Activated T-cell treated with anti-CD3 and anti-CD28 coated beads, Interleukin-2, amount 50 U/mL, for 48 hours (primary cell): ENCODE measurements around the gene ARL2BP.
A peak's percentile ranks its signal among the peaks of the same experiment; 100 is the strongest.

Experiments
- DNase-seq, 2 experiments: peaks; one replicate each; pipeline ENCODE4 v3.0.0-alpha.2; 2020

Gene ARL2BP

DNA sequence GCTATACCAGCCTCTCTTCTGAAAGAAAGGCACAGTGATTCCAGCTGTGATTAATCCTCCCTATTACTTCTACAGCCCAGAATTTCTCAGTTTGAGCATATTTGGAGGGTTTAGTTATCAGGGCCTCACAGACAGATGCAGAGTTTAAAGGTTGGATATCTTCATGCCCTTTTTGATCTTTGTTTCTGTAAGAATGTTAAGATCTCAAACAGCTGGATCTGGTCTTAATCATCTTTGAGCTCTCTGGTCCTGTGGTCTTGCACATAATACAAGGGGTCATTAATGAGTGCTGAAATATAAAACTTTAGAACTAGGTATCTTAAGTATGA, 9.1 kb upstream of the ARL2BP start:
- no peak for DNase-seq

DNA sequence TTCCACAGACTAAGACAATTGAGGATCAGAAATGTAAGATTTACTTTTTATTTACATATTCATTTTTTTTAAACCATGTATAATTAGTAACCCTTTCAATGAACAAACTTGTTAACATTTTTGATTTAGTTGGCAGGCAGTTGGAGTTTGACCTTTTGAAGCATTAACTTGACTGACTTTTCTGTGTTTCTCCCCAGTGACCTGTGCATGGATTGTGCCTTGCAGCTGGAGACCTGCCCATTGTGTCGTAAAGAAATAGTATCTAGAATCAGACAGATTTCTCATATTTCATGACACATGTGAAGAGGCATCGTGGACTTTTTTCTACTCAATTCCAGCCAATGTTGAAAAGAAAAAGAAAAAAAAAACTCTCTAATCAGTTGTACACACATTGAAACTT, 6.4 kb upstream of the ARL2BP start:
- DNase-seq: no peak

DNA sequence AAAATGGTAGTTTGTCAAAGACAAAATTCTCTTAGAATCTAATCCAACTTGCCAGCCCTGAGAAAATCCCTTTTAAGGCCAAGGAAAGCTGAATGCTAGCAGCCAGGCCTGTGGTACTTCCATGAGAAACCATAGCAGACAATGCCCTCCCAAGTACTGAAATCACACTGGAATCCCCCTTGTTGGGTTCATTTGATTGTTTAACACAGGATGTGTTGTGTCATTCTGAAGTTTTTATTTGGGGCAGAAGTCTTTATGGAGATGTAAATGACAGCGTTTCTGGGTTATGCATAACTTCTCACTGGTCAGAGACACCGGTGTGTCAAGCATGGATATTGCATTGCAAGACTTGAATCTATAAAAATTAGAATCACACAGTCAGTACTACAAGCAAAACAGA, 6.0 kb upstream of the ARL2BP start:
- no peak for DNase-seq

DNA sequence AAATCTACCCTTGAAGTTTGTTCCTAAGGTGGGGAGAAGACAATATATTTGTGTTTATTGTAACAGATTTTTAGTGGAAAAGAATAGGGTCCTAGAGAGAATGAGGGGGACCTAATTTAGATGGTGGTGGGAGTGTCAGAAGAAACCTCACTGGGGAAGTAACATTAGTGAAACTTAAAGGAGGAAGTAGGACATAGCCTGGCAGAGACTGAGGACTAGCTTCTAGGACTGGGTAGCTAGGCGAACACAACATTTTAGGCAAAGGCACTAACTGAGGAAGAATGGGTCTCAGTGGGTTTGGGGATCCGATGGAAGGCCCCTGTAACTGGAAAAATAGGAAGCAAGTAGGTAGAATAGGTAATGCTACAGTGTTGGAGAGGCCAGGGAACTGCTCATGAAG, 4.2 kb upstream of the ARL2BP start:
- DNase-seq: no peak

DNA sequence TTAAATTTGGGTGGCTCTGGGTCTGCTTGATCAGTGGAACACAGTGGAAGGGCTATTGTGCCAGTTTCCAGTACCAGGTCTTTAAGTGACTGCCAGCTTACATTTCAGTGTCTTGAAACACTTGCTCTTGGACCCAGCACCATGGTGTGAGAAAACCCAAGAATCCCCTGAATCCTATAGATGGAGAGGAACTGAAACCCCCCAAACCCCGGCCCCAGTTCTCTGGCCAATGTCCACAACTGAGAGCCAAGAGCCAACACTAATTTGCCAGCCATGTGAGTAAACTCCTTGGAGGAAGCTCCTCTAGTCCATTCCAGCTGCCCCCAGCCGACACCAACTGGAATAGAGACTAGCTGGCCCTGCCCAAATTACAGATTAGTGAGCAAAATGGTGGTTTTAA, 2.4 kb upstream of the ARL2BP start:
- no peak for DNase-seq

DNA sequence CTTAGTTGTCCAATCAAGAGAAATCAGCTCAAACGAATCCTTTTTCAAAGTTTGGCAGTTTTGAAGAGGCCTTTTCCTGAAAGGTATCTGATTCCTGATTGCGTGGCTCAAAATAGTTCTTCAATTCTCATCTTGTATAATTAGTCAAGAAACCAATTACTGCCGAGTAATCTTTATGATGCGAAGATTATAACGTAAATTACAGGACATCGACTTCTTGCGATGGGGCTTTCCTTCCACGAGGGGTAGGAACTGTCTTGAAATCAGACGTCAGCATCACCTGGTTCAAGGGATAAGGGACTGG, 644 bp upstream of the ARL2BP start:
- no peak for DNase-seq

DNA sequence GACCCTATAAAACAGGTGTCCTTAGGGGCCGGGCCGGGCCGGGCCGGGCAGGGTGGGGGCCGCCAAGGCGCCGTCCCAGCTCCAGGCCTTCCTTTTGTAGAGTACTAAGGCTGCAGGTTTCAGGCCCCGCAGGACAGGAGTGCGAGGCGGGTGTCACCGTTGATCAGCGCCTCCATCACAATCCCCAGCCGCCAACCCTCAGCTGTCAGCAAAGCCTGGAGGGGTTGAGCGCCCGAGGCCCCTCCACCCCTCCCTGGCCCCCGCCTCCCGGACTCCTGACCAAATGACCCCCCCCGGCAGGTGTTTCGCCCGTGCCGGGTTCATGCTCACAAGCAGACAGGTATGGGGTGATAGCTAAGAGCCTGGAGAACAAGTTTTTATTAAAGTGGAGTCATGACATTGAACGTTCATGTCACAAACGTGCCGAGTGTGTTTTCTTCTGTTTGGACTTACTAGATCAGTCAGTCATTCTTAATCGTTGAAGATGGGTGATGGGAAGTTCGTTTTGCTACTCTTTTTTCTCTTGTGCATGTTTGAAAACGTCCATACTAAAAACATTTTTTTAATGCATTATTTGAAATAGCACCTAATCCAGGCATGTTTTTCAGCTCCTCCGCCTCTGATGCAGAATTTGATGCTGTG, 534 bp downstream of the ARL2BP start:
- no peak for DNase-seq

DNA sequence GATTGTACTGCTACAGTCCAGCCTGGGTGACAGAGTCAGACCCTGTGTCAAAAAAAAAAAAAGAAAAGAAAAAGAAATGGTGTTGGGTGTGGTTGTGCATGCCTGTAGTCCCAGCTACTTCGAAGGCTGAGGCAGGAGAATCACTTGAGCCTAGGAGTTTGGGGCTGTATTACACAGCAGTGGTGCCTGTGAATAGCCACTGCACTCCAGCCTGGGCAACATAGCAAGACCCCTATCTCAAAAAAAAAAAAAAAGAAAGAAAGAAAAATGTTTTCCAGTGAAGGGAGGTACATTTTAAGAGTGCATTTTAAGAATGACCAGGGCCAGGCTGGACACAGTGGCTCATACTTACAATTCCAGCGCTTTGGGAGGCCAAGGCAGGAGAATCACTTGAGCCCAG, 6.3 kb downstream of the ARL2BP start:
- DNase-seq: peak in 1 of 2 experiments; percentile 7

DNA sequence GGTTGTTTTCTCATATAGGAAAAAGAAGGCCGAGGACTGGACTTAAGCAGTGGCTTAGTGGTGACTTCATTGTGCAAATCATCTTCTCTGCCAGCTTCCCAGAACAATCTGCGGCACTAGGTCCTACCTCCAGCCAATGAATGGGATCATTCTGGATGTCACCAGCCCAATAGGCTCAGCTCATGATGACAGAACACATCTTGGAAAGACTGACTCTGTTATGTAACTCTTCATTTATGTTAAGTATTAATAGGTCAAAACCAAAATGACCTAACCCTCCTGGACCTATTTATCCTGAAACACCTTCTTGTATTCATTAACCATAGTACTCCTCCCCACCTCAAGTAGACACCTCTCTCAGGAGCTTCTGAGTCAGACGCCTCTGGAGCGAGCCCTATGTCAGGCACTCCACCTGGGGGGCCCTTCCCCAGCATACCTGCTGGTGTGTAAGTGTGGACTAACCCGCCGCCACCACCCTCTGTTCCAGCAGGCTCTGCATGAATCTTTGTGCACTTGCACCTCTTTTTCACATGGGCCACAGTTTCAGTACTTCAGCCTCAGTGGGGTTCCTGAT, 7.2 kb downstream of the ARL2BP start:
- peak in 1 of 2 experiments; percentile 10 for DNase-seq

DNA sequence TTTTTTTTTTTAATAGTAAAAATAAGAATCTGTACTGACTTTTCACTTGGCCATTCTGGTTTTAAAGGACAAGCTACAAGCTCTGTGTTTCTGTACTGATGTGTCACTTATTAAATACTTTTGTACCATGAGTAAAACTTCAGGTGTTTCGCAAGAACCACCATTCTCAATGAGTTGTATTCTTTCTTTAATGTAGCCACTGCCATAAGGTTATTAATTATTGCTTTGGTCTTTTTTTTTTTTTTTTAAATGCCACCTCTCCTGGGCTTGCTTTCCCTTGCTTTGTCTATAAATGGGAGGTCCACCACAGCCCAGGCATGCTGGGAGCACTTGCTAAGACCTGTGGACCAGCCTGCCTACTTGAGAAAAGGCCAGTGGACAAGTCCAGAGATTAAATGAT, 8.4 kb downstream of the ARL2BP start:
- DNase-seq: no peak

DNA sequence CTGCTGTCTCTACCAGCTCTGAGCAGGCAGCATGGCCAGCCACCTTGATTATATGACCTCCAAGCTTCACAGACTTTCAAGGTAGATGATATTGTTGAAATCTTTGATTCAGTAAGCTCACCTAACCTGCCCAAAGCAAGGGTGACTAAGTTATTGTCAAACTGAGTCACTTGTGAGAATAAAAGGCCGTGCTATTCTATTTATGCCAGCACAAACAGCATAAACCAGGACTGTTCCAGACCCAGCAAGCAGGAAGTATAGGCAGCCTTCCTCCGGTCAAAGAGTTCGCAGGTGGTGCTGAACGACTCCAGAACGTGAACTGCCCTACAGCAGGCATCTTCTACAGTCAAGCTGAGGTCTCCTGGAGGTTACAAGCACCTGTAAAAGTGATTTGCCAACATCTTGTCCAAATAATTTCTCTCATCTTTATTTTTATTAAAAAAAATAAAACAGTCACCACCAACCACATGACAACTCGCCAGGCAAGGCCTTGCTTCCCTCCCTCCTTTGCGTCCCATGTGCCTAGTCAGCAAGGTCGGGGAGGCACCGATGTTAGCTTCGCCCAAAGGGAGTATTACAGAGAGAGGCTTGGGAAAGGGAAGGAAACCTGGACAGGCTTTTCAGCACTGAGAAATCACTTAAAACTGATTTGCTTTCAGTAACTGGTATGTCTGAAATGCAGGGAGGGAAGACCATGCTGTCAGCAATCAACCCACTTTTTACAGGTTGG, 10.8 kb downstream of the ARL2BP start:
- DNase-seq: peak in 1 of 2 experiments; percentile 1

DNA sequence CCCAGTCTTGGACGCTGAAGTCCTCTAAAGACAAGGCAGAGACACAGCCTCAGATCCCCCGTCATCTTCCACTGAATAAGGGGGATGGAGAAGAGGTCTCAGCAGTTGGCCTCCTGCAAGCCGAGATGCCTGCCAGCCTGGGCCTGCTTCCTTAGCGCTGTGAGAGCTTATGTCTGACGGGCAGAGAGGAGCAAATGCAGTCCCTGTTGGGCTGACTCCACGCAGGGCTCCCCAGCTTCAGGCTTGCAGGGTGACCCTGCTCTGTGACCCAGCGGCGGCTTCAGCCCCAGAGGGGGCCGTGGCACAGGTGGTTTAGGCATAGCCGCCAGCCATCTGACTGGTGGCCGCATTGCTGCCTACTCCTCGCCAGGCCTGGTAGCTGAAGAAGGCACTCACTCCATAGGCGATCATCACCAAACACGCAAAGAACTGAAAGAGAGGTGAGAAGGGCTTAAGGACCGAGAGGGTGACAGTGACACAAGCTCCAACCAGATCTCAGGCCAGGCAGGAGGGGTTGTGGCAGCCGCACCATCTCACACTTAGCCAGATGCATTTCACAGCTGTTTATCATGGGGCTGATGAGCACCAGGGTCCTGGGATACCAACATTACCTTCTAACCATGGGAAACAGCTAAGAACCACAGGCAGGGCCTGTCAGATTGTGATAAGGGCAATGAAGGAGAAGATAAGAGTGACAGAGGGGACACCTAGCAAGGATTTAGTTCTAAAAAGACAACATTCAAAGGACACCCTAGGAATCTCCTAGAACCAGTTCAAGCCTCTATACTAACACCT, 11.7 kb downstream of the ARL2BP start:
- peak; percentile 11 to 12 for DNase-seq

DNA sequence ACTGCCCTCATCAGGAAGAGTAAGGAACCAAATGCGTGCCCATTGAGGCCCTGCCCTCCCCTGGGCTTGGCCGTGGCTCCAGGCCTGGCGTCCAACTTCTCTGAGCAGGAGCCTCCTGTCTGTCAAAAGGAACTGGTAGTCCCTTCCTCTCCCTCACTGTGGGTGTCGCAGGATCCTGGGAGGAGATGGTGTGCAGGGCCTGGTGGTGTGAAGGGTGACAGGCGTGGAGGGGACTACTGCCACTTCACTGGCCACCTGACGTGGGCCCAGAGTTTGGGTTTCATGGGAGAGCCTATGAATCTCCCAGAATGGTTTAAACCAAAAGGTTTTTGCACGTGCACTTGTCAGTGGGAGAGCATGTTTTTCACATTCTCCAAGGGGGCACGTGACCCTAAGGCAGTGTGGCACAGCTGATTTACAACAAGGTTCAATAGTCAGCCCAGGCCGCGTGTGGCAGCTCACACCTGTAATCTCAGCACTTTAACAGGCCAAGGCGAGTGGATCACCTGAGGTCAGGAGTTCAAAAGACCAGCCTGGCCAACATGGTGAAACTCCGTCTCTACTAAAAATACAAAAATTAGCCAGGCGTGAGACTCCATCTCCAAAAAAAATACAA, 12.5 kb downstream of the ARL2BP start:
- DNase-seq: peak in 1 of 2 experiments; percentile 12

DNA sequence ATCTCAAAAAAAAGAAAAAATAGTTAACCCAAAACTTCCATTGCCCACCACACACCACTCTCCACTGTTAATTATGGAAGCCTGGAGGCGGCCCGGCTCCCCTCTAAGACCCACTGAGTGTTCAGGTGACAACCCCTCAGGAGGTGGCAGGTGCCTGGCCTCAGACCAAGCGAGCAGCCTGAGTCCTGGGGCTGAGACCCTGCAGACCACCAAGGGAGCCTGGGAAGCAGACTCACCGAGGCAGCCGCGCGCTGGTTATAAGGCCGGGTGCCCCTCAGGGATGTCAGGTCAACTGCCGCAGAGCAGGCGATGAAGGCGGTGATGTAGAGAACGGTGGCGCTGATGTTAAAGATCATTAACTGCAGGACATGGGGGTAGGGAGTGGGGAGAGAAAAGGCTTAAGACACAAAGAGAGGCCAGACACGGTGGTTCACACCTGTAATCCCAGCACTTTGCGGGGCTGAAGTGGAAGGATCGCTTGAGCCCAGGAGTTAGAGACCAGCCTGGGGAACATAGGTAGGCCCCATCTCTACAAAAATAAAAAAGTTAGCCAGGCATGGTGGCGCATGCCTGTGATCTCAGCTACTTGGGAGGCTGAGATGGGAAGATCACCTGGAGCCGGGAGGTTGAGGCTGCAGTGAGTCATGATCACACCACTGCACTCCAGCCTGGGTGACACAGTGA, 13.3 kb downstream of the ARL2BP start:
- DNase-seq: no peak

DNA sequence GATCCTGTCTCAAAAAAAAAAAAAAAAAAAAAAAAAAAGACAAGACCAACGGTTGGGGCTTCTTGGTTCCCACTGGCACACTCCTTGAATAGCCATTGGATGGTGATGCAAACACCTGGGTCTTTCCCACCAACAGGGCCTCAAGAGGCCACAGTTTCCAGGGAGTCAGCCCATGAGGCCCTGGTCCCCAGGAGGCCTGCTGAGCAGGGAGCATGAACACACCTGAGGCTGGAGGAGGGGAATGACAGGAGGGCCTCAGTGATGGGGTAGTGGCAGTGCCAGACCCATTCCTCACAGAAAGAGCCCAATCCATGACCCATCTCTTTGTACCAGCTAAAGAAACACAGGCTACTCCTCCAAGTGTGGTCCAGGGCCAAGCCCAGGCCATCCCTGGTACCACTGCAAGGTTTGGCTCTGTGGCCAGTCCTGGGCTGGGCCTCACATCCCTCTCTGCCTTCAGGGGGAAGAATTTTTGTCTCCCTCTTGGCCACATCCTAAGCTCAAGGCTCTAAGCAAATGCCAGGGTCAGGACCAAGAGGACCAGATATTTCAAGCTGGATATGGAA, 13.9 kb downstream of the ARL2BP start:
- peak in 1 of 2 experiments; percentile 16 for DNase-seq

DNA sequence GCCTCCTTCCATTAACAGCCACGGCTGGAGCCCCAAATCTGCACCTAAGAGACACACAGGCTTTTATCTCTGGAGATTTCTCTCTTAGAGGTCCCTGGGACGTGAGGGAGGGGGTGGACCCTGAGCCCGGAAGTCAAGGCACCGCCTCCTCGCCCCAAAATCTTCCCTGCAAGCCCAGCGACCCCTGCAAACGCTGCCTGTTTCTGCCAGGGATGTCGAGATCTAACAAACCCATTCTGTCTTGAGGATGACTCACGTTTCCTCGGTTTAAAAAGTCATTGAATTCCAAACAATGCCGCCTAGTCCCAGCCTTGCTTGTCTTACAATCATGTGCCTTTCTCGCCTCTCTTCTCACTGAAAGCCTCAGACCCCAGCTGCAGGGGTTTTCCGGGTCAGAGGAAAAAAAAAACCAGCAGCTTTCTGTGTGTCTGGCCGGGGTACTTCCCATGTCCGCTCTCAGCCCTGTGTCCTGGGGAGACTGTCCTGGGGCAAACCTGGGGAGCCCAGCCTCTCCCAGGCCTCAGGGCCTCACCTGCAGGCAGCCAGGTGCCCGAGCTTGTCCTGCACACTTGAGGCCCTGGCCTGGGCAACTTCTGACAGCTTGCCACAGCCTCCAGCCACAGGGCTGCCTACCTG, 15.4 kb downstream of the ARL2BP start:
- DNase-seq: peak in 1 of 2 experiments; percentile 34

DNA sequence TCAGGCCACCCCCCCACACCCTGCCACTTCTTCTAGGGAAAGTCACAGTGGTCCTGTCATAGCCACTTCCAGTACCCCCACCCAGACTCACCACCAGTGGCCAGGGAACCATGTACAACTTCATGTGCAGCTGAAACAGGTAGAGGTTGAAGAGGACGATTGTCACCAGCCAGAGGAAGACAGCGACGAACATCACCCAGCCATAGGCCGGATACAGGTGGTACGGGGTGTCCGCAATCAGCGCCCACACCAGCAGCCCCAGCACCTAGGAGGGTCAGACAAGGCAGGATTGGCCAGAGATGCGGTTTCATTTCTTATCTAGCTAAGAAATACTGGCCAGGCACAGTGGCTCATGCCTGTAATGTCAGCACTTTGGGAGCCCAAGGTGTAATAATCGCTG, 16.7 kb downstream of the ARL2BP start:
- no peak for DNase-seq

DNA sequence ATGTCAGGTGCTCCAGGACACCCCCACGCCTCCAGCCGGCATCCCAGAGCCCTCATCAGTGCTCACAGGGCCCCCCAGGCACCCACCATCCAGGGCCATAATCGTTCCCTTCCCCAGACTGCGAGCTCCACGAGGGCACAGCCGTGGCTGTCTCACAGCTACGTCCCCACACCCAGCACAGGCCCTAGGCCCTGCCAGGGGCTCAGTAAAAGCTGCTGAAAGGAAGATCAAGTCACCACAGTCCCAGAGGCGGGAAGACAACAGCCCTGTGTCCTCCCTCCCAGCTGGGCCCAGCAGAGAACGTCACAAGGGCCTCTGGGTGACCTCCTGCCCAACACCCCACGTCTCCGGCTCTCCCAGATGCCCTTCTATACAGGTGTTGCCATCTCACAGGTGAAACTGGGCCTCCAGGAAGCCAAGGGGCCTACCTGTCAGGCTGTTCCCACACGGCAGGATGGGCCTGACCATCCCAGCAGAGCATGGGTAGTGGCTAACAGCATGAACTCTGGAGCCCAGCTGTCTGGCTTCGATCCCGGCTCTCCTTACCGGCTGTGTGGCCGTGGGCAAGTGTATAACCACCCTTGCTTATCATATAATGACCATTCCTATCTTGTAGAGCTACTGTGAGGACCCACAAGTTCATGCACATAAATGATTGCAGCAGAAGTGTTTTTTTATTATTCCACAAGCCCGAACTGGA, 17.9 kb downstream of the ARL2BP start:
- DNase-seq: no peak

DNA sequence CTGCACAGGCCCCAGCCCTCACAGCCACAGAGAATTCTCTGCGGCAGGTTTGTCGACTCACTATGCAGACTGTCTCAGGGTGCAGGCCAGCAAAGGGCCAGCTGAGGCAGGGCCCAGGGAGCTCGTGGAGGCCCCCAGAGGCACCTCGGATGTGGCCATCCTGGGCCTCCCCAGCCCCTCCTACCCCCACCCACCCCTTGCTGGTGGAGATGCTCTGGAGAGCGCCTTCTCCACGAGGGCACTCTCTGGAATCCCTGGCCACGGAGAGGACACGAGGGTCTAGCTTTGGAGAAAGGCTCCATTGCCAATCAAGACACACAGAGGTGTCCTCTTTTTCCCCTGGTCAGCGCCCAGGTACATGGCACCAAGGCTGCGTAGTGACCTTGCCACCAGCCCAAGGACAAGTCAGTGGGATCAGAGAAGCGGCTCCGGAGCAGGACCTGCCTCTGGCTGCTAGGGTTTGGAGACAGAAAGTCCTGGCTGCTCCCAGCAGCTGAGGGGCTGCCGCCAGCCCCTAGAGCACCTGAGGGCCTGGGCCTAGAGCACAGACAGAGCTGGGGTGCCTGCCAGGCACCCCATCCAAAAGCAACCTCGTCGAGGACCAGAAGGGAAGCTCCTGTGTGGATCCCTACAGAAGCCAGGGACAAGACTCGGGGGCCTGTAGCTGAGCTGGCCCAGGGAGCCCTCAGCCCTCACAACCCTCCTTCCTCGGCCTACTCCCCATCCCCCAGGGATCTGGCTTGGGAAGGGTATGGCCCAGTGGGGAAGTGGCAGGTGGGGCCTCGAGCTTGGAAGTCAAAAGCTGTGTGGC, 18.7 kb downstream of the ARL2BP start:
- no peak for DNase-seq

DNA sequence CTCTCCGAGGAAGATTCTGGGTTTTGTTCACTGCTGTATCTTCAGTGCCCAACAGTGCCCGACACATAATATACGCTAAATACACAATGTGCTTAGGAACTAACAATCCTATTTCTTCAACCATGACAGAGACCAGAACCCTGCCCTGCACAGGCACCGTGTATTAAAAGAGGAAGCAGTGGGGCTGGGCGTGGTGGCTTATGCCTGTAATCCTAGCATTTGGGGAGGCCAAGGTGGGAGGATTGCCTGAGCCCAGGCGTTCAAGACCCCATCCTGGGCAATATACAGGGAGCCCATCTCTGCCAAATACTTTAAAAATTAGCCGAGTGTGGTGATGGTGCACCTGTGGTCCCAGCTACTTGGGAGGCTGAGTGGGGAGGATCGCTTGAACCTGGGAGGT, 19.3 kb downstream of the ARL2BP start:
- no peak for DNase-seq
